GM19395 (cell line): ENCODE data around the gene PCDHGA6.
"Not testable (repeated sequence)": the region's sequence is repeated elsewhere in the genome, so short reads cannot be mapped to it uniquely, and the experiment has no call there.

Source experiments
- ATAC-seq: cut with Tn5 transposase; IDR thresholded peaks from one replicate; pipeline ENCODE4 v1.9.1; 2021; ENCODE audit warnings: mild to moderate bottlenecking, moderate library complexity; ENCODE audit not compliant: unreplicated experiment

The PCDHGA6 gene

GRCh38 chr5:141373673-141374317, at the start of gene PCDHGA6:
TSS of gene PCDHGA6 (plus strand) at chr5:141373891. CDS start at chr5:141374084, 193 bp downstream.
- no peak for ATAC-seq

DNA sequence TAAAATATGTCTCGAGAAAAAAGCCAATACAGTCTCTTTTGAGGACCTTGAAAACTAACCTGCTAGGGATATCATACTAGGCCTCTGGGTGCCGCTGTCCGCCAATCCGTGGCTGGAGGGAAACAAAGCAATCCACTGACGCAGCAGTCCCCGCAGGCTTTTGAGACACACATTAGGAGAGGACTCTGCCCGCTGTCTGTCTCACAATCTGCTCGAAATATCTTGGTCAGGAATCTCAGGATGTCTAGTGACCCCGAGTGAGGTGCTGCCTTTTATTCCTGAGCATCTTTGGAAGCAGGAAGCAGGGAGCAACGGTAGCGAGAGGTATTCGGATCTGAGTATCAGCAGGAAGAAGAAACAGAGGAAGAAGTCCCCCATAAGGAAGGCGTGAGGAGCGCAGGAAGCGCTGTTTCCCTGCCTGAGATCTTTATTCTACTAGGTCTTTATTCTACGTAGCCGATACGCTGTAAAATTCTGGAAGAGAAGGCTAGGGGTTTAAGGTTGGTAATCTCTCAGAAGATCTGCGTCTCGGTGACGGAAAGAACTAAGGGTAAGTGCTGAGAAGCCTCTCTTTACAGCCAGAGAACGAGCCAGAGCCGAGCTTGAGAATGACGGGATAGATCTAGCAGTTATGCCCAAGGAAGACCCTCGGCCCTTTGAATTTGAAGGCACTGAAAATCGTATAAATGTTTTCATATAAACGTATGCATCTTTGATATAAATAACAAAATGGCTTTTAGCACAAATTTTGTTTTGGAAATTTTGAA, 47.4 kb upstream of the PCDHGA6 start:
- ATAC-seq = peak; percentile 84

GRCh38 chr5:141328231-141328630, 45.5 kb upstream of the PCDHGA6 start:
- ATAC-seq = no peak

GRCh38 chr5:141330299-141331080, 43.2 kb upstream of the PCDHGA6 start, which contains the start of gene PCDHGA1:
TSS of gene PCDHGA1 (plus strand) at chr5:141330514.
- no peak for ATAC-seq

GRCh38 chr5:141332571-141332970, 41.1 kb upstream of the PCDHGA6 start:
- not testable (repeated sequence) for ATAC-seq

GRCh38 chr5:141338538-141339306, 35.0 kb upstream of the PCDHGA6 start, which contains the start of gene PCDHGA2:
TSS of gene PCDHGA2 (plus strand) at chr5:141338760.
- ATAC-seq = no peak

DNA sequence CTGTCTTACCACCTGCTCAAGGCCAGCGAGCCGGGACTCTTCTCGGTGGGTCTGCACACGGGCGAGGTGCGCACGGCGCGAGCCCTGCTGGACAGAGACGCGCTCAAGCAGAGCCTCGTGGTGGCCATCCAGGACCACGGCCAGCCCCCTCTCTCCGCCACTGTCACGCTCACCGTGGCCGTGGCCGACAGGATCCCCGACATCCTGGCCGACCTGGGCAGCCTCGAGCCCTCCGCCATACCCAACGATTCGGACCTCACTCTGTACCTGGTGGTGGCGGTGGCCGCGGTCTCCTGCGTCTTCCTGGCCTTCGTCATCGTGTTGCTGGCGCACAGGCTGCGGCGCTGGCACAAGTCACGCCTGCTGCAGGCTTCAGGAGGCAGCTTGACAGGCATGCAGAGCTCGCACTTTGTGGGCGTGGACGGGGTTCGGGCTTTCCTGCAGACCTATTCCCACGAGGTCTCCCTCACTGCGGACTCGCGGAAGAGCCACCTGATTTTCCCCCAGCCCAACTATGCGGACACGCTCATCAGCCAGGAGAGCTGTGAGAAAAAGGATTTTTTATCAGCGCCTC, 32.8 kb upstream of the PCDHGA6 start:
- ATAC-seq = not testable (repeated sequence)

GRCh38 chr5:141342773-141343172, 30.9 kb upstream of the PCDHGA6 start:
- no peak for ATAC-seq

- no peak for ATAC-seq
Observed at GRCh38 chr5:141343242-141343952, 30.3 kb upstream of the PCDHGA6 start, which contains the start of gene PCDHGA3. TSS of gene PCDHGA3 (plus strand) at chr5:141343829. CDS start at chr5:141344034, 205 bp downstream.

DNA sequence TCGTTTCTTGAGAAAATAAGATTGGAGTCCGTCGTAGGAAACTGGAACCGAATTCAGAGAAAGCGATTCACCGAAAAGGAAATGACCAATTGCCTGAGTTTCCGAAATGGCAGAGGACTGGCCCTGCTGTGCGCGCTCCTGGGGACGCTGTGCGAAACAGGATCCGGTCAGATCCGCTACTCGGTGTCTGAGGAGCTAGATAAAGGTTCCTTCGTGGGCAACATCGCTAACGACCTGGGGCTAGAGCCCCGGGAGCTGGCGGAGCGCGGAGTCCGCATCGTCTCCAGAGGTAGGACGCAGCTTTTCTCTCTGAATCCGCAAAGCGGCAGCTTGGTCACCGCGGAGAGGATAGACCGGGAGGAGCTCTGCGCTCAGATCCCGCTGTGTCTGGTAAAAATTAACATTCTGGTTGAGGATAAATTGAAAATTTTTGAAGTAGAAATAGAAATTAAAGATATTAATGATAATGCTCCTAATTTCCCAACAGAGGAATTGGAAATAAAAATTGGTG, 29.7 kb upstream of the PCDHGA6 start:
- no peak for ATAC-seq

DNA sequence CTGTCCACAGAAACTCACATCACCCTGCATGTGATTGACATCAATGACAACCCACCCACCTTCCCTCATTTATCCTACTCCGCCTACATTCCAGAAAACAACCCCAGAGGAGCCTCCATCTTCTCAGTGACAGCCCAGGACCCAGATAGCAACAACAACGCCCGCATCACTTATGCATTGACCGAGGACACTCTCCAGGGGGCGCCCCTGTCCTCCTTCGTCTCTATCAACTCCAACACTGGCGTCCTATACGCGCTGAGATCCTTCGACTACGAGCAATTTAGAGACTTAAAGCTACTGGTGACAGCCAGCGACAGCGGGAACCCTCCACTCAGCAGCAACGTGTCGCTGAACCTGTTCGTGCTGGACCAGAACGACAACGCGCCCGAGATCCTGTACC, 28.4 kb upstream of the PCDHGA6 start:
- no peak for ATAC-seq

DNA sequence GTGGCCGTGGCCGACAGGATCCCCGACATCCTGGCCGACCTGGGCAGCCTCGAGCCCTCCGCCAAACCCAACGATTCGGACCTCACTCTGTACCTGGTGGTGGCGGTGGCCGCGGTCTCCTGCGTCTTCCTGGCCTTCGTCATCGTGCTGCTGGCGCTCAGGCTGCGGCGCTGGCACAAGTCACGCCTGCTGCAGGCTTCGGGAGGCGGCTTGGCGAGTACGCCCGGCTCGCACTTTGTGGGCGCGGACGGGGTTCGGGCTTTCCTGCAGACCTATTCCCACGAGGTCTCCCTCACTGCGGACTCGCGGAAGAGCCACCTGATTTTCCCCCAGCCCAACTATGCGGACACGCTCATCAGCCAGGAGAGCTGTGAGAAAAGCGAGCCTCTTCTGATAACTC, 27.7 kb upstream of the PCDHGA6 start:
- ATAC-seq = not testable (repeated sequence)

DNA sequence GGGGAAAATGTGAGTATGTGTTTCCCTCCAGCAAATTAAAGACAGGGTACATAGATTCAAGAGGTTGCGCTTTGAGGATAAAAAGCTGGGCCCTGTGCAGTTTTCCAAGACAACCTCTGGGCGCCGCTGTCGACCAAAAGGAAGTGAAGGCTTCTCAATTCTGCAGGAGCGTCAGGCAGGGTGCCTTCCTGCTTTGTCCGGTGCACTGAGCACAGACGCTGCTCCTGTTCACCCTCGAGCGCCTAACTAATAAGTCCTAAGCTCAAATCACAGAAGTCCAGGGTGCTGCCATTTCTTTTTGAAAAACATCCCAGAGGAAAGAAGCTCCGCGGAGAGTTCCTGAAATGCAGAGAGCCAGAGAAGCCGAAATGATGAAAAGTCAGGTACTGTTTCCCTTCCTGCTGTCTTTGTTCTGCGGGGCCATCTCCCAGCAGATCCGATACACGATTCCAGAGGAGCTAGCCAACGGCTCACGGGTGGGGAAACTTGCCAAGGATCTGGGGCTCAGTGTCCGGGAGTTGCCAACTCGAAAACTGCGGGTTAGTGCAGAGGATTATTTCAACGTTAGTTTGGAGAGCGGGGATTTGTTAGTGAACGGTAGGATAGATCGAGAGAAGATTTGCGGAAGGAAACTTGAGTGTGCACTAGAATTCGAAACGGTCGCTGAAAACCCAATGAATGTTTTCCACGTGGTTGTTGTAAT, 23.6 kb upstream of the PCDHGA6 start, which contains the start of gene PCDHGB1:
Gene PCDHGB1 (plus strand): TSS at position 183 of the 703 bp plus-strand sequence. CDS start 162 bp downstream, at position 345.
- ATAC-seq = no peak

GRCh38 chr5:141351591-141351990, 22.1 kb upstream of the PCDHGA6 start:
- ATAC-seq = no peak

DNA sequence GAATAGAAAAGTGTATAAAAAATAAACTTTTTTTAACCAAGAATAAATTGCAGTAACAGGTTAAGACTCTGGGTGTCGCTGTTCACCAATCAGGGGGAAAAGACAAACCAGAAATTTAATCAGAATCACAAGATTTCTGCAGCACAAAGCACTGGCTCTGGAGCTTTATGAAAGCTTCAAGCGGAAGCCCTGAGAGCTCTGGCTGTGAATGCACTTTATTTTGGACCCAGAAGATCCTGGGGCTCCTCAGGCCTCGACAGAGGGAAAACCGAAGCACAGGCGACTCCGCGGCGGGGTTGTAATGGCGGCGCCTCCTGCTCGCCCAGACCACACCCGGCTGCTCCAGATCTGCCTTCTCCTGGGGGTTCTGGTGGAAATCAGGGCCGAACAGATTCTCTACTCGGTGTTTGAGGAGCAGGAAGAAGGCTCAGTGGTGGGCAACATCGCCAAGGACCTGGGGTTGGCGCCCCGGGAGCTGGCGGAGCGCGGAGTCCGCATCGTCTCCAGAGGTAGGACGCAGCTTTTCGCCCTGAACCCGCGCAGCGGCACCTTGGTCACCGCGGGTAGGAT, 18.7 kb upstream of the PCDHGA6 start, which contains the start of gene PCDHGA4:
Gene PCDHGA4 (plus strand): TSS at position 122 of the 570 bp plus-strand sequence. CDS start 87 bp downstream, at position 209.
- ATAC-seq = no peak

- ATAC-seq = no peak
Observed at GRCh38 chr5:141355641-141356040, 18.1 kb upstream of the PCDHGA6 start.

DNA sequence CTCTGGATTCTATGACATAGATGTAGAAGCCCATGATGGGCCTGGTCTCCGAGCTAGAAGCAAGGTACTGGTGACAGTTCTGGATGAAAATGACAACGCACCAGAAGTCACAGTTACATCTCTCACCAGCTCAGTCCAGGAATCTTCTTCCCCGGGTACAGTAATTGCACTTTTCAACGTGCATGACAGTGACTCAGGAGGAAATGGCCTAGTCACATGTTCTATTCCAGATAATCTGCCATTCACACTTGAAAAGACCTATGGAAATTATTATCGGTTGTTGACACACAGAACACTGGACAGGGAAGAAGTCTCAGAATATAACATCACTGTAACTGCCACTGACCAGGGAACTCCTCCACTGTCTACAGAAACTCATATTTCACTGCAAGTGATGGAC, 17.6 kb upstream of the PCDHGA6 start:
- ATAC-seq = no peak

DNA sequence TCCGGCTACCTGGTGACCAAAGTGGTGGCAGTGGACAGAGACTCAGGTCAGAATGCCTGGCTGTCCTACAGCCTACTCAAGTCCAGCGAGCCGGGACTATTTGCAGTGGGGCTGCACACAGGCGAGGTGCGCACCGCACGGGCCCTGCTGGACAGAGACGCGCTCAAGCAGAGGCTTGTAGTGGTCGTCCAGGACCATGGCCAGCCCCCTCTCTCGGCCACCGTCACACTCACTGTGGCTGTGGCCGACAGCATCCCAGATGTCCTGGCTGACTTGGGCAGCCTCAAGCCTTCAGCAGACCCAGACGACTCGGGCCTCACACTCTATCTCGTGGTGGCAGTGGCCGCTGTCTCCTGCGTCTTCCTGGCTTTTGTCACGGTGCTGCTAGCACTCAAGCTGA, 16.7 kb upstream of the PCDHGA6 start:
- no peak for ATAC-seq
